Measurements from ENCODE around the gene KRTAP10-1. TPM values are rescaled to one million over a fixed set of nuclear protein-coding genes. Genes with fewer than 3 reads are reported as not detected.

The KRTAP10-1 gene
- total RNA-seq, 1 donor from 2014 or later, result not detected

- Histone ChIP-seq H3K9me3 (no peaks in the 10 kb centered on the region), H3K36me3 (no peaks in the 10 kb centered on the region), H3K4me3 (no peak overlapping the region), H3K4me1 (no peaks in the 10 kb centered on the region), H3K27me3 (no peaks in the 10 kb centered on the region), H3K27ac (no peak overlapping the region)
- DNase-seq (peak; percentile 34), ATAC-seq (no peak)
- intact Hi-C loops (cut with DNase I), result no loop called here
- TF ChIP-seq CTCF (IDR thresholded peaks at IDR 0.05), result no peak
Measured at GRCh38 chr21:44532712-44533111, 7.3 kb downstream of the KRTAP10-1 start.

GRCh38 chr21:44531606-44532564, 8.1 kb downstream of the KRTAP10-1 start:
- Histone ChIP-seq H3K27ac (no peak overlapping the region), H3K4me1 (no peaks in the 10 kb centered on the region), H3K36me3 (no peaks in the 10 kb centered on the region), H3K27me3 (no peaks in the 10 kb centered on the region), H3K9me3 (no peaks in the 10 kb centered on the region), H3K4me3 (no peak overlapping the region)
- ATAC-seq, result no peak
- TF ChIP-seq CTCF (IDR thresholded peaks at IDR 0.05), result no peak
- intact Hi-C loops (cut with DNase I), result no loop called here
- peak; percentile 55 for DNase-seq

GRCh38 chr21:44530903-44531605, 8.9 kb downstream of the KRTAP10-1 start:
- no peak overlapping the region for H3K27ac ChIP-seq
- DNase-seq, result peak; percentile 41
- H3K36me3 ChIP-seq, result no peaks in the 10 kb centered on the region
- no peaks in the 10 kb centered on the region for H3K27me3 ChIP-seq
- TF ChIP-seq CTCF (IDR thresholded peaks at IDR 0.05), result no peak
- no peaks in the 10 kb centered on the region for H3K9me3 ChIP-seq
- no peak overlapping the region for H3K4me3 ChIP-seq
- H3K4me1 ChIP-seq, result no peaks in the 10 kb centered on the region
- intact Hi-C loops (cut with DNase I), result no loop called here
- ATAC-seq, result no peak

GRCh38 chr21:44530221-44530902, 9.6 kb downstream of the KRTAP10-1 start:
- TF ChIP-seq CTCF (IDR thresholded peaks at IDR 0.05), result no peak
- no peaks in the 10 kb centered on the region for H3K9me3 ChIP-seq
- ATAC-seq, result no peak
- H3K27me3 ChIP-seq, result no peaks in the 10 kb centered on the region
- intact Hi-C loops (cut with DNase I), result no loop called here
- H3K36me3 ChIP-seq, result no peaks in the 10 kb centered on the region
- DNase-seq, result no peak
- H3K4me3 ChIP-seq, result no peak overlapping the region
- no peaks in the 10 kb centered on the region for H3K4me1 ChIP-seq
- H3K27ac ChIP-seq, result no peak overlapping the region

GRCh38 chr21:44529503-44530125, 10.4 kb downstream of the KRTAP10-1 start:
- Histone ChIP-seq H3K27me3 (no peaks in the 10 kb centered on the region), H3K9me3 (no peaks in the 10 kb centered on the region), H3K4me1 (no peaks in the 10 kb centered on the region), H3K27ac (no peak overlapping the region), H3K4me3 (no peak overlapping the region), H3K36me3 (no peaks in the 10 kb centered on the region)
- no peak for TF ChIP-seq CTCF (IDR thresholded peaks at IDR 0.05)
- ATAC-seq (no peak), DNase-seq (peak; percentile 48)
- intact Hi-C loops (cut with DNase I), result no loop called here
